Prostate gland (tissue), 2 donors: Measurements from ENCODE around the gene TESK2.

ENCODE experiments used
- POLR2A ChIP-seq: fragments of 450-650 bp; IDR thresholded peaks from one replicate; pipeline ENCODE4 v1.6.1; 2016; ENCODE audit warnings: antibody characterized with exemption, mild to moderate bottlenecking
- POLR2AphosphoS5 ChIP-seq: sonication (generic); formaldehyde crosslinking; IDR thresholded peaks from one replicate; pipeline ENCODE4 v1.6.1; 2017; ENCODE audit warnings: antibody characterized with exemption
- TF ChIP-seq, protein P1 (sequence below), 4 experiments: fragments of 200-600 bp in 2 of 4; fragments of 450-650 bp in 2 of 4; sonication (generic) in 2 of 4; IDR thresholded peaks; 1 replicate in 3 of 4; 2 replicates in 1 of 4; pipeline ENCODE4 v1.5.1; 2016 to 2019; ENCODE audit warnings: antibody characterized with exemption in 4 of 4, mild to moderate bottlenecking in 2 of 4, moderate library complexity in 2 of 4

DNA sequence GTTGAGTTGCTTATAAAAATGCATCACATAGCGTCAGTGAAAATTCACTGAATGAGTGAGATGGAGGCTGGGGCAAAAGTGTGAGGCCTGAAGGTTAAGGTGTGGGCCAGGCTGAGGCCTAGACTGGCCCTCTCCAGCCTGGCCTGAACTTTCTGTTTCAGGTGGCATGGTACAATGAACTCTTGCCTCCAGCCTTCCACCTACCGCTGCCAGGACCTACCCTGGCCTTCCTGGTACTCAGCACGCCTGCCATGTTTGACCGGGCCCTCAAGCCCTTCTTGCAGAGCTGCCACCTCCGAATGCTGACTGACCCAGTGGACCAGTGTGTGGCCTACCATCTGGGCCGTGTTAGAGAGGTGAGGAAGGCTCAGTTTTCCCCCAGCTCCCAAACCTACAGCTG is 16.2 kb upstream of the TESK2 start:
- TF ChIP-seq, protein P1, sequence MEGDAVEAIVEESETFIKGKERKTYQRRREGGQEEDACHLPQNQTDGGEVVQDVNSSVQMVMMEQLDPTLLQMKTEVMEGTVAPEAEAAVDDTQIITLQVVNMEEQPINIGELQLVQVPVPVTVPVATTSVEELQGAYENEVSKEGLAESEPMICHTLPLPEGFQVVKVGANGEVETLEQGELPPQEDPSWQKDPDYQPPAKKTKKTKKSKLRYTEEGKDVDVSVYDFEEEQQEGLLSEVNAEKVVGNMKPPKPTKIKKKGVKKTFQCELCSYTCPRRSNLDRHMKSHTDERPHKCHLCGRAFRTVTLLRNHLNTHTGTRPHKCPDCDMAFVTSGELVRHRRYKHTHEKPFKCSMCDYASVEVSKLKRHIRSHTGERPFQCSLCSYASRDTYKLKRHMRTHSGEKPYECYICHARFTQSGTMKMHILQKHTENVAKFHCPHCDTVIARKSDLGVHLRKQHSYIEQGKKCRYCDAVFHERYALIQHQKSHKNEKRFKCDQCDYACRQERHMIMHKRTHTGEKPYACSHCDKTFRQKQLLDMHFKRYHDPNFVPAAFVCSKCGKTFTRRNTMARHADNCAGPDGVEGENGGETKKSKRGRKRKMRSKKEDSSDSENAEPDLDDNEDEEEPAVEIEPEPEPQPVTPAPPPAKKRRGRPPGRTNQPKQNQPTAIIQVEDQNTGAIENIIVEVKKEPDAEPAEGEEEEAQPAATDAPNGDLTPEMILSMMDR (IDR thresholded peaks at IDR 0.05): no peak
- TF ChIP-seq POLR2A (no peak), POLR2AphosphoS5 (no peak)
